ENCODE data around the gene LRRC25. TPM values are rescaled to one million over a fixed set of nuclear protein-coding genes. Genes with fewer than 3 reads are reported as not detected.

The LRRC25 gene
- total and polyA plus RNA-seq, 10 of the 15 experiments (the other 5 are each of a cell fraction or from before 2014, with no cell fraction given) = 0.38 to 2.9 (median 1.2) TPM

DNA sequence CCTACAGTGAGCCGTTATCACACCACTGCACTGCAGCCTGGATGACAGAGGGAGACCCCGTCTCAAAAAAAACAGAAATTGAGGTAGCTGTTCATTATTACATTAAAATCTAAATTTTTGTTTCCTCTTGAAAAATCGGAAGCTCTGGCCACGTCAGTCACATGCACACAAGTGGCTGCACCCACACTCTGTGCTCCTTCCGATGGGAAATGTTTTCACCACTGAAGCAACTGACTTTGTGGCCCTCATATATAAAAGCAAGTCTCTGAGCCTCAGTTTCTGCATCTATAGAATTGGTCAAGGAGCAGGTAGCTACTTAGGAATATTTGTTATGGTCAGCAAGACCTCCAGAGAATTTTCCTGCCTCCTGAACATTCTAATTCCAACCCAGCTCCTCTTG, 4.5 kb downstream of the LRRC25 start:
- H3K4me3 ChIP-seq = no peak overlapping the region
- TF ChIP-seq PAX8 (IDR thresholded peaks at IDR 0.05) (no peak), ZNF24 (IDR thresholded peaks at IDR 0.05) (no peak), YY1 (IDR thresholded peaks at IDR 0.05; ENCODE audit: low read depth, low read length) (no peak), SRF (IDR thresholded peaks at IDR 0.05; ENCODE audit: low read depth in 2 of 2, low read length in 2 of 2) (no peak), POLR2AphosphoS2 (IDR thresholded peaks at IDR 0.05; ENCODE audit: low read depth, low read length) (no peak), CBX5 (IDR thresholded peaks at IDR 0.05; ENCODE audit: low read depth) (no peak), BHLHE40 (IDR thresholded peaks at IDR 0.05; ENCODE audit: borderline replicate concordance in 1 of 2, low read depth in 2 of 2, low read length in 1 of 2) (no peak), SMAD5 (IDR thresholded peaks at IDR 0.05; ENCODE audit: low read depth) (no peak), CBX3 (IDR thresholded peaks at IDR 0.05; ENCODE audit: borderline replicate concordance, low read depth) (no peak), CEBPB (IDR thresholded peaks at IDR 0.05; ENCODE audit: borderline replicate concordance in 1 of 2, low read depth in 2 of 2, low read length in 2 of 2) (no peak), BACH1 (IDR thresholded peaks at IDR 0.05; ENCODE audit: borderline replicate concordance) (no peak), ZNF207 (IDR thresholded peaks at IDR 0.05; ENCODE audit: borderline replicate concordance) (no peak), NFYB (IDR thresholded peaks at IDR 0.05; ENCODE audit: insufficient read depth, low read depth, low read length) (no peak), RBBP5 (conservative IDR thresholded peaks at IDR 0.05) (no peak)
- TF ChIP-seq, protein P1, sequence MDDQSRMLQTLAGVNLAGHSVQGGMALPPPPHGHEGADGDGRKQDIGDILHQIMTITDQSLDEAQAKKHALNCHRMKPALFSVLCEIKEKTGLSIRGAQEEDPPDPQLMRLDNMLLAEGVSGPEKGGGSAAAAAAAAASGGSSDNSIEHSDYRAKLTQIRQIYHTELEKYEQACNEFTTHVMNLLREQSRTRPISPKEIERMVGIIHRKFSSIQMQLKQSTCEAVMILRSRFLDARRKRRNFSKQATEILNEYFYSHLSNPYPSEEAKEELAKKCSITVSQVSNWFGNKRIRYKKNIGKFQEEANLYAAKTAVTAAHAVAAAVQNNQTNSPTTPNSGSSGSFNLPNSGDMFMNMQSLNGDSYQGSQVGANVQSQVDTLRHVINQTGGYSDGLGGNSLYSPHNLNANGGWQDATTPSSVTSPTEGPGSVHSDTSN (IDR thresholded peaks at IDR 0.05; ENCODE audit: insufficient replicate concordance, low read depth, low read length) = no peak
- TF ChIP-seq, protein P2, sequence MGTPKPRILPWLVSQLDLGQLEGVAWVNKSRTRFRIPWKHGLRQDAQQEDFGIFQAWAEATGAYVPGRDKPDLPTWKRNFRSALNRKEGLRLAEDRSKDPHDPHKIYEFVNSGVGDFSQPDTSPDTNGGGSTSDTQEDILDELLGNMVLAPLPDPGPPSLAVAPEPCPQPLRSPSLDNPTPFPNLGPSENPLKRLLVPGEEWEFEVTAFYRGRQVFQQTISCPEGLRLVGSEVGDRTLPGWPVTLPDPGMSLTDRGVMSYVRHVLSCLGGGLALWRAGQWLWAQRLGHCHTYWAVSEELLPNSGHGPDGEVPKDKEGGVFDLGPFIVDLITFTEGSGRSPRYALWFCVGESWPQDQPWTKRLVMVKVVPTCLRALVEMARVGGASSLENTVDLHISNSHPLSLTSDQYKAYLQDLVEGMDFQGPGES (IDR thresholded peaks at IDR 0.05) = no peak
- TF ChIP-seq, protein P3, sequence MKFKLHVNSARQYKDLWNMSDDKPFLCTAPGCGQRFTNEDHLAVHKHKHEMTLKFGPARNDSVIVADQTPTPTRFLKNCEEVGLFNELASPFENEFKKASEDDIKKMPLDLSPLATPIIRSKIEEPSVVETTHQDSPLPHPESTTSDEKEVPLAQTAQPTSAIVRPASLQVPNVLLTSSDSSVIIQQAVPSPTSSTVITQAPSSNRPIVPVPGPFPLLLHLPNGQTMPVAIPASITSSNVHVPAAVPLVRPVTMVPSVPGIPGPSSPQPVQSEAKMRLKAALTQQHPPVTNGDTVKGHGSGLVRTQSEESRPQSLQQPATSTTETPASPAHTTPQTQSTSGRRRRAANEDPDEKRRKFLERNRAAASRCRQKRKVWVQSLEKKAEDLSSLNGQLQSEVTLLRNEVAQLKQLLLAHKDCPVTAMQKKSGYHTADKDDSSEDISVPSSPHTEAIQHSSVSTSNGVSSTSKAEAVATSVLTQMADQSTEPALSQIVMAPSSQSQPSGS (IDR thresholded peaks at IDR 0.05; ENCODE audit: low read length) = no peak
- TF ChIP-seq, protein P4, sequence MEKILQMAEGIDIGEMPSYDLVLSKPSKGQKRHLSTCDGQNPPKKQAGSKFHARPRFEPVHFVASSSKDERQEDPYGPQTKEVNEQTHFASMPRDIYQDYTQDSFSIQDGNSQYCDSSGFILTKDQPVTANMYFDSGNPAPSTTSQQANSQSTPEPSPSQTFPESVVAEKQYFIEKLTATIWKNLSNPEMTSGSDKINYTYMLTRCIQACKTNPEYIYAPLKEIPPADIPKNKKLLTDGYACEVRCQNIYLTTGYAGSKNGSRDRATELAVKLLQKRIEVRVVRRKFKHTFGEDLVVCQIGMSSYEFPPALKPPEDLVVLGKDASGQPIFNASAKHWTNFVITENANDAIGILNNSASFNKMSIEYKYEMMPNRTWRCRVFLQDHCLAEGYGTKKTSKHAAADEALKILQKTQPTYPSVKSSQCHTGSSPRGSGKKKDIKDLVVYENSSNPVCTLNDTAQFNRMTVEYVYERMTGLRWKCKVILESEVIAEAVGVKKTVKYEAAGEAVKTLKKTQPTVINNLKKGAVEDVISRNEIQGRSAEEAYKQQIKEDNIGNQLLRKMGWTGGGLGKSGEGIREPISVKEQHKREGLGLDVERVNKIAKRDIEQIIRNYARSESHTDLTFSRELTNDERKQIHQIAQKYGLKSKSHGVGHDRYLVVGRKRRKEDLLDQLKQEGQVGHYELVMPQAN (conservative IDR thresholded peaks at IDR 0.05) = no peak
- intact Hi-C loops (cut with micrococcal nuclease; ENCODE audit: unreplicated experiment) = no loop called here
- ChIA-PET POLR2A (interaction anchor here (1.0 to 2.0 kb wide), 2 partner anchors 25 to 57 kb away, joined by 3 to 9 read pairs; no protein-coding TSS in a partner anchor), SMC1A (ENCODE audit: uncharacterized antibody, unreplicated experiment) (interaction anchor here (0.6 to 2.2 kb wide), 4 partner anchors 9 to 207 kb away, joined by 3 to 6 read pairs (median 3); no protein-coding TSS in a partner anchor), RAD21 (ENCODE audit: unreplicated experiment) (interaction anchor here (0.8 kb wide), 1 partner anchor 44 kb away, joined by 3 read pairs; no protein-coding TSS in a partner anchor), CTCF (interaction anchor here (1.2 to 9.4 kb wide), 5 partner anchors 7 to 280 kb away, joined by 3 to 144 read pairs (median 49); partner anchors contain the start of gene LRRC25)
- no peak overlapping the region for H3K9ac ChIP-seq (ENCODE audit: control insufficient read depth, insufficient read depth, low read length)
- no peaks in the 10 kb centered on the region for H3K36me3 ChIP-seq (ENCODE audit: control insufficient read depth in 2 of 2, insufficient read depth in 2 of 2, low read length in 1 of 2)
- no peaks in the 10 kb centered on the region; a peak in 1 of 4 replicates for H3K27me3 ChIP-seq (replicated peaks in 1 of 2; ENCODE audit: control insufficient read depth in 2 of 2, insufficient read depth in 2 of 2, low read length in 1 of 2)
- 23% methylated on average over 5 of the region's 5 CpGs for WGBS (ENCODE audit: insufficient coverage, insufficient replicate concordance, low lambda C conversion rate, missing lambda C conversion rate)
- H3K27ac ChIP-seq (ENCODE audit: control insufficient read depth, insufficient read depth) = no peak overlapping the region
- no peak overlapping the region for H2AFZ ChIP-seq (ENCODE audit: control insufficient read depth, low read depth, low read length)
- H4K20me1 ChIP-seq (ENCODE audit: control insufficient read depth, insufficient read depth) = no peaks in the 10 kb centered on the region
- ATAC-seq (no peak), FAIRE-seq (no peak), DNase-seq (ENCODE audit: low read depth, low spot score) (no peak)
- H3K4me1 ChIP-seq (ENCODE audit: control insufficient read depth, insufficient read depth, low read length) = peaks cover 32% of the 10 kb centered on the region
- H3K9me3 ChIP-seq (replicated peaks; ENCODE audit: control insufficient read depth, insufficient read depth, low read length) = no peaks in the 10 kb centered on the region; the same call in 2 of the 3 replicates
- BruUV-seq (replicated peaks) = no TSS peak
- H3K4me2 ChIP-seq (ENCODE audit: control insufficient read depth, insufficient read depth) = peak overlapping the region; percentile 26; the same call in 1 of the 2 replicates
- no peaks in the 10 kb centered on the region for H3K79me2 ChIP-seq (ENCODE audit: control insufficient read depth, insufficient read depth, low read length)
- in situ Hi-C loops (cut with MboI) = no loop called here
